WTC11 (cell line): Measurements from ENCODE around the gene NPAS3. TPM values are rescaled to one million over a fixed set of nuclear protein-coding genes. Genes with fewer than 3 reads are reported as not detected.

ENCODE experiments used
- ATAC-seq: fragments of 200-7000 bp; cut with Tn5 transposase; 2 replicates; pipeline ENCODE4 v1.10.0; 2021; ENCODE audit warnings: mild to moderate bottlenecking, moderate library complexity
- CTCF ChIA-PET: fragments of 300-600 bp; sonication (Branson Sonifier 250); formaldehyde crosslinking; loops from one replicate; lab custom pipeline; 2021; ENCODE audit warnings: antibody characterized with exemption; lab: Charles Lee
- POLR2A ChIA-PET: fragments of 350-600 bp; sonication (Branson Sonifier 250); formaldehyde crosslinking; loops from one replicate; lab custom pipeline; 2021; ENCODE audit warnings: antibody characterized with exemption; lab: Charles Lee
- DNase-seq: peaks from one replicate; pipeline ENCODE4 v3.0.0; 2021; ENCODE audit warnings: low spot score
- H3K27ac Mint-ChIP-seq: 2 replicates; pipeline ENCODE4 v1.8.0; 2021; ENCODE audit warnings: mixed read lengths
- H3K27me3 Mint-ChIP-seq: 2 replicates; pipeline ENCODE4 v1.8.0; 2021; ENCODE audit warnings: low read depth, mild to moderate bottlenecking, moderate library complexity, mixed read lengths
- H3K36me3 Mint-ChIP-seq: 2 replicates; pipeline ENCODE4 v1.8.0; 2021; ENCODE audit warnings: mixed read lengths
- H3K4me1 Mint-ChIP-seq: 2 replicates; pipeline ENCODE4 v1.8.0; 2022; ENCODE audit warnings: mixed read lengths
- H3K4me3 Mint-ChIP-seq: 2 replicates; pipeline ENCODE4 v1.8.0; 2021; ENCODE audit warnings: mild to moderate bottlenecking, moderate library complexity, mixed read lengths
- H3K9me3 Mint-ChIP-seq: 2 replicates; pipeline ENCODE4 v1.8.0; 2021; ENCODE audit warnings: mixed read lengths
- CREM ChIP-seq: sonication (generic); formaldehyde crosslinking; IDR thresholded peaks from 2 replicates; pipeline ENCODE4 v1.8.1; 2022; ENCODE audit warnings: mild to moderate bottlenecking, missing genetic modification reagents, moderate library complexity
- ELF4 ChIP-seq: sonication (generic); formaldehyde crosslinking; IDR thresholded peaks from 2 replicates; pipeline ENCODE4 v1.8.1; 2022; ENCODE audit warnings: low read depth, mild to moderate bottlenecking, moderate library complexity, missing genetic modification reagents
- ESRRA ChIP-seq: sonication (generic); formaldehyde crosslinking; IDR thresholded peaks from 2 replicates; pipeline ENCODE4 v1.8.1; 2022; ENCODE audit warnings: mild to moderate bottlenecking, missing genetic modification reagents, borderline replicate concordance
- GABPB1 ChIP-seq: sonication (generic); formaldehyde crosslinking; IDR thresholded peaks from 2 replicates; pipeline ENCODE4 v1.8.1; 2023; ENCODE audit warnings: mild to moderate bottlenecking, missing genetic modification reagents
- KAT7 ChIP-seq: sonication (generic); formaldehyde crosslinking; IDR thresholded peaks from 2 replicates; pipeline ENCODE4 v1.8.1; 2023; ENCODE audit warnings: missing genetic modification reagents, mild to moderate bottlenecking, borderline replicate concordance
- MYBL2 ChIP-seq: sonication (generic); formaldehyde crosslinking; IDR thresholded peaks from 2 replicates; pipeline ENCODE4 v1.8.1; 2023; ENCODE audit warnings: mild to moderate bottlenecking, moderate library complexity, missing genetic modification reagents
- NFYB ChIP-seq: sonication (generic); formaldehyde crosslinking; conservative IDR thresholded peaks from 2 replicates; pipeline ENCODE4 v1.8.0; 2022; ENCODE audit warnings: low read depth, missing genetic modification reagents
- NR1H2 ChIP-seq: sonication (generic); formaldehyde crosslinking; IDR thresholded peaks from 2 replicates; pipeline ENCODE4 v1.9.0; 2021; ENCODE audit warnings: mild to moderate bottlenecking, moderate library complexity, missing genetic modification reagents
- RELA ChIP-seq: sonication (generic); formaldehyde crosslinking; IDR thresholded peaks from 2 replicates; pipeline ENCODE4 v1.8.1; 2022; ENCODE audit warnings: missing genetic modification reagents, mild to moderate bottlenecking, borderline replicate concordance
- RORB ChIP-seq: fragments of 250-450 bp; sonication (Bioruptor Pico); IDR thresholded peaks from 2 replicates; pipeline ENCODE4 v1.9.0; 2021; ENCODE audit warnings: mild to moderate bottlenecking
- SMAD4 ChIP-seq: sonication (generic); formaldehyde crosslinking; IDR thresholded peaks from 2 replicates; pipeline ENCODE4 v1.8.0; 2022; ENCODE audit warnings: mild to moderate bottlenecking, missing genetic modification reagents
- TCF7 ChIP-seq: sonication (generic); formaldehyde crosslinking; IDR thresholded peaks from 2 replicates; pipeline ENCODE4 v1.8.0; 2022; ENCODE audit warnings: mild to moderate bottlenecking, low read depth, missing genetic modification reagents, moderate library complexity
- TP53 ChIP-seq: sonication (generic); formaldehyde crosslinking; IDR thresholded peaks from 2 replicates; pipeline ENCODE4 v1.8.1; 2023; ENCODE audit warnings: mild to moderate bottlenecking, missing genetic modification reagents
- ZNF263 ChIP-seq: sonication (generic); formaldehyde crosslinking; IDR thresholded peaks from 2 replicates; pipeline ENCODE4 v1.8.1; 2022; ENCODE audit warnings: low read depth, mild to moderate bottlenecking, moderate library complexity, missing genetic modification reagents
- total RNA-seq: library from RNA; stranded (reverse); gene quantifications from 3 replicates; pipeline ENCODE4 v1.2.3, GENCODE V29; 2021
- TF ChIP-seq, protein P1 (sequence below): sonication (generic); formaldehyde crosslinking; IDR thresholded peaks from 2 replicates; pipeline ENCODE4 v1.8.0; 2022; ENCODE audit warnings: mild to moderate bottlenecking, missing genetic modification reagents
- TF ChIP-seq, protein P2 (sequence below): sonication (generic); formaldehyde crosslinking; IDR thresholded peaks from 2 replicates; pipeline ENCODE4 v1.8.0; 2023; ENCODE audit warnings: missing genetic modification reagents
- TF ChIP-seq, protein P3 (sequence below): sonication (generic); formaldehyde crosslinking; IDR thresholded peaks from 2 replicates; pipeline ENCODE4 v1.8.0; 2022; ENCODE audit warnings: mild to moderate bottlenecking, missing genetic modification reagents
- TF ChIP-seq, protein P4 (sequence below): fragments of 250-450 bp; sonication (Bioruptor Pico); IDR thresholded peaks from 2 replicates; pipeline ENCODE4 v1.9.0; 2021; ENCODE audit warnings: moderate library complexity, mild to moderate bottlenecking, inconsistent platforms, borderline replicate concordance
- TF ChIP-seq, protein P5 (sequence below): fragments of 200-600 bp; IDR thresholded peaks from 2 replicates; pipeline ENCODE4 v1.8.0; 2022; ENCODE audit warnings: antibody characterized with exemption
- TF ChIP-seq, protein P6 (sequence below): sonication (generic); formaldehyde crosslinking; IDR thresholded peaks from 2 replicates; pipeline ENCODE4 v1.8.1; 2023; ENCODE audit warnings: mild to moderate bottlenecking, missing genetic modification reagents
- TF ChIP-seq, protein P7 (sequence below): sonication (generic); formaldehyde crosslinking; conservative IDR thresholded peaks from 2 replicates; pipeline ENCODE4 v1.8.1; 2022; ENCODE audit warnings: mild to moderate bottlenecking, missing genetic modification reagents
- TF ChIP-seq, protein P8 (sequence below): sonication (generic); formaldehyde crosslinking; IDR thresholded peaks from 2 replicates; pipeline ENCODE4 v1.8.1; 2022; ENCODE audit warnings: low read depth, mild to moderate bottlenecking, moderate library complexity, missing genetic modification reagents, borderline replicate concordance
- TF ChIP-seq, protein P9 (sequence below): fragments of 250-450 bp; sonication (Bioruptor Pico); IDR thresholded peaks from 2 replicates; pipeline ENCODE4 v1.8.0; 2021; ENCODE audit warnings: mild to moderate bottlenecking
- TF ChIP-seq, protein P10 (sequence below): fragments of 250-450 bp; sonication (Bioruptor Pico); IDR thresholded peaks from 2 replicates; pipeline ENCODE4 v1.9.0; 2021; ENCODE audit warnings: mild to moderate bottlenecking

Gene NPAS3
- total RNA-seq, 1 experiment from 2014 or later: 3.2 TPM

DNA sequence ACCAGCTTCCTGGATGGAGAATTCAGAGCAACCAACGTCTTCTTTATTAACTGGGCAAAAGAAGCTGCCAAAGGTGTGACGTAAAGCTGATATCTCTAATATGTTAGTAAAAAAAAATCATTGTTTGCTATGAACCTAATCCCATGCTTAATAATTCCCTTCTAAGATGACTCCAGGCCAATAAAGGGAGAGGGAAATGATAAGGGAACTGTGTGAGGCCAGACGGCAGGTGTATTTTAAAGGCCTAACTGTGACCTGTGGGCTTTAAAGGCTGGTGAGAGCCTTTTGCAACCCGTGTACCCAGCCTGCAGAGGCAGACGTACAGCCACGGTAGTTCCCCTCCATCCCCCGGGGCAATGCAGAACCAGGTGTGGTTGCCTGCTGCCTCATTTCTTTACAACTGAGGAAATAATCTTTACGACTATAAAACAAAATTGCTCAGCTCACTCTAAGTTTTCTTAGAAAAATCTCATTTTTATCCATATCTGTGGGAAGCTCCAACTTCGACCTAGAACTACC lies 641.6 kb downstream of the NPAS3 start:
- POLR2A ChIA-PET: no interaction called here
- CTCF ChIA-PET: no interaction called here
- no peak overlapping the region for H3K27ac Mint-ChIP-seq

DNA sequence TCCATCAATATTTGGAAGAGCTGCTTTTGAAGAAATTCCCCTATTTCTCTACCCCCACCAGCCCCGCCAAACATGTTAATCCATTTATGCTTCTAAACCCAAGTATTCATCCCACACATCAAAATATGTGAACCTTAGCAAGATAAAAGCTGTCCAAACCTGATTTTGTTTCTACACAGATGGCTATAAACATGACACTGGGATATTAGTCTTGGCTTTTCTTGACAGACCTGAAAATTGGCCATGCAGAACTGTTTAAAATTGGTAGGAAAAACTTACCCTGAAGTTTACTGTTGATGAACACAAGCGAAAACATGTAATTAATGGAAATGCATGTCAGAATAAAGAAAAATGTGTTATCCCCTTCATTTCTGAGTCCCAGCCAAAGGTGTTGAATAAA lies 642.2 kb downstream of the NPAS3 start:
- ChIA-PET POLR2A (no interaction called here), CTCF (no interaction called here)
- Mint-ChIP-seq H3K9me3 (no peaks in the 10 kb centered on the region), H3K4me3 (no peak overlapping the region), H3K36me3 (no peaks in the 10 kb centered on the region), H3K27ac (no peak overlapping the region), H3K4me1 (peaks cover 18% of the 10 kb centered on the region)
- no peak for ATAC-seq
- DNase-seq: no peak
- TF ChIP-seq, protein P1, sequence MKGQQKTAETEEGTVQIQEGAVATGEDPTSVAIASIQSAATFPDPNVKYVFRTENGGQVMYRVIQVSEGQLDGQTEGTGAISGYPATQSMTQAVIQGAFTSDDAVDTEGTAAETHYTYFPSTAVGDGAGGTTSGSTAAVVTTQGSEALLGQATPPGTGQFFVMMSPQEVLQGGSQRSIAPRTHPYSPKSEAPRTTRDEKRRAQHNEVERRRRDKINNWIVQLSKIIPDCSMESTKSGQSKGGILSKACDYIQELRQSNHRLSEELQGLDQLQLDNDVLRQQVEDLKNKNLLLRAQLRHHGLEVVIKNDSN (CRISPR knock-in tag): no peak
- TF ChIP-seq SMAD4 (no peak), RORB (CRISPR knock-in tag) (no peak), TCF7 (CRISPR knock-in tag) (no peak), NR1H2 (no peak), KAT7 (no peak), NFYB (no peak), GABPB1 (no peak), ESRRA (CRISPR knock-in tag) (no peak)
- TF ChIP-seq, protein P2, sequence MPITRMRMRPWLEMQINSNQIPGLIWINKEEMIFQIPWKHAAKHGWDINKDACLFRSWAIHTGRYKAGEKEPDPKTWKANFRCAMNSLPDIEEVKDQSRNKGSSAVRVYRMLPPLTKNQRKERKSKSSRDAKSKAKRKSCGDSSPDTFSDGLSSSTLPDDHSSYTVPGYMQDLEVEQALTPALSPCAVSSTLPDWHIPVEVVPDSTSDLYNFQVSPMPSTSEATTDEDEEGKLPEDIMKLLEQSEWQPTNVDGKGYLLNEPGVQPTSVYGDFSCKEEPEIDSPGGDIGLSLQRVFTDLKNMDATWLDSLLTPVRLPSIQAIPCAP (CRISPR knock-in tag): no peak
- TF ChIP-seq, protein P3, sequence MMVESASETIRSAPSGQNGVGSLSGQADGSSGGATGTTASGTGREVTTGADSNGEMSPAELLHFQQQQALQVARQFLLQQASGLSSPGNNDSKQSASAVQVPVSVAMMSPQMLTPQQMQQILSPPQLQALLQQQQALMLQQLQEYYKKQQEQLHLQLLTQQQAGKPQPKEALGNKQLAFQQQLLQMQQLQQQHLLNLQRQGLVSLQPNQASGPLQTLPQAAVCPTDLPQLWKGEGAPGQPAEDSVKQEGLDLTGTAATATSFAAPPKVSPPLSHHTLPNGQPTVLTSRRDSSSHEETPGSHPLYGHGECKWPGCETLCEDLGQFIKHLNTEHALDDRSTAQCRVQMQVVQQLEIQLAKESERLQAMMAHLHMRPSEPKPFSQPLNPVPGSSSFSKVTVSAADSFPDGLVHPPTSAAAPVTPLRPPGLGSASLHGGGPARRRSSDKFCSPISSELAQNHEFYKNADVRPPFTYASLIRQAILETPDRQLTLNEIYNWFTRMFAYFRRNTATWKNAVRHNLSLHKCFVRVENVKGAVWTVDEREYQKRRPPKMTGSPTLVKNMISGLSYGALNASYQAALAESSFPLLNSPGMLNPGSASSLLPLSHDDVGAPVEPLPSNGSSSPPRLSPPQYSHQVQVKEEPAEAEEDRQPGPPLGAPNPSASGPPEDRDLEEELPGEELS (CRISPR knock-in tag): no peak
- TF ChIP-seq, protein P4, sequence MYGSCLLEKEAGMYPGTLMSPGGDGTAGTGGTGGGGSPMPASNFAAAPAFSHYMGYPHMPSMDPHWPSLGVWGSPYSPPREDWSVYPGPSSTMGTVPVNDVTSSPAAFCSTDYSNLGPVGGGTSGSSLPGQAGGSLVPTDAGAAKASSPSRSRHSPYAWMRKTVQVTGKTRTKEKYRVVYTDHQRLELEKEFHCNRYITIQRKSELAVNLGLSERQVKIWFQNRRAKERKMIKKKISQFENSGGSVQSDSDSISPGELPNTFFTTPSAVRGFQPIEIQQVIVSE (CRISPR knock-in tag): no peak
- TF ChIP-seq, all 79 proteins: peak for 0
- H3K27me3 Mint-ChIP-seq: peaks cover 11% of the 10 kb centered on the region

More for the DNA sequence above, 641.6 kb downstream of the NPAS3 start:
- Mint-ChIP-seq H3K9me3 (no peaks in the 10 kb centered on the region), H3K36me3 (no peaks in the 10 kb centered on the region), H3K27me3 (peaks cover 11% of the 10 kb centered on the region), H3K4me1 (peaks cover 13% of the 10 kb centered on the region), H3K4me3 (no peak overlapping the region)
- ATAC-seq: no peak
- TF ChIP-seq, protein P5, sequence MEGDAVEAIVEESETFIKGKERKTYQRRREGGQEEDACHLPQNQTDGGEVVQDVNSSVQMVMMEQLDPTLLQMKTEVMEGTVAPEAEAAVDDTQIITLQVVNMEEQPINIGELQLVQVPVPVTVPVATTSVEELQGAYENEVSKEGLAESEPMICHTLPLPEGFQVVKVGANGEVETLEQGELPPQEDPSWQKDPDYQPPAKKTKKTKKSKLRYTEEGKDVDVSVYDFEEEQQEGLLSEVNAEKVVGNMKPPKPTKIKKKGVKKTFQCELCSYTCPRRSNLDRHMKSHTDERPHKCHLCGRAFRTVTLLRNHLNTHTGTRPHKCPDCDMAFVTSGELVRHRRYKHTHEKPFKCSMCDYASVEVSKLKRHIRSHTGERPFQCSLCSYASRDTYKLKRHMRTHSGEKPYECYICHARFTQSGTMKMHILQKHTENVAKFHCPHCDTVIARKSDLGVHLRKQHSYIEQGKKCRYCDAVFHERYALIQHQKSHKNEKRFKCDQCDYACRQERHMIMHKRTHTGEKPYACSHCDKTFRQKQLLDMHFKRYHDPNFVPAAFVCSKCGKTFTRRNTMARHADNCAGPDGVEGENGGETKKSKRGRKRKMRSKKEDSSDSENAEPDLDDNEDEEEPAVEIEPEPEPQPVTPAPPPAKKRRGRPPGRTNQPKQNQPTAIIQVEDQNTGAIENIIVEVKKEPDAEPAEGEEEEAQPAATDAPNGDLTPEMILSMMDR: no peak
- TF ChIP-seq RELA (CRISPR knock-in tag) (no peak), CREM (CRISPR knock-in tag) (no peak), ELF4 (no peak), TP53 (no peak), MYBL2 (CRISPR knock-in tag) (no peak), ZNF263 (no peak), NFYB (no peak), NR1H2 (no peak), KAT7 (no peak), SMAD4 (no peak)
- TF ChIP-seq, protein P6, sequence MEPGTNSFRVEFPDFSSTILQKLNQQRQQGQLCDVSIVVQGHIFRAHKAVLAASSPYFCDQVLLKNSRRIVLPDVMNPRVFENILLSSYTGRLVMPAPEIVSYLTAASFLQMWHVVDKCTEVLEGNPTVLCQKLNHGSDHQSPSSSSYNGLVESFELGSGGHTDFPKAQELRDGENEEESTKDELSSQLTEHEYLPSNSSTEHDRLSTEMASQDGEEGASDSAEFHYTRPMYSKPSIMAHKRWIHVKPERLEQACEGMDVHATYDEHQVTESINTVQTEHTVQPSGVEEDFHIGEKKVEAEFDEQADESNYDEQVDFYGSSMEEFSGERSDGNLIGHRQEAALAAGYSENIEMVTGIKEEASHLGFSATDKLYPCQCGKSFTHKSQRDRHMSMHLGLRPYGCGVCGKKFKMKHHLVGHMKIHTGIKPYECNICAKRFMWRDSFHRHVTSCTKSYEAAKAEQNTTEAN (CRISPR knock-in tag): no peak
- TF ChIP-seq, protein P7, sequence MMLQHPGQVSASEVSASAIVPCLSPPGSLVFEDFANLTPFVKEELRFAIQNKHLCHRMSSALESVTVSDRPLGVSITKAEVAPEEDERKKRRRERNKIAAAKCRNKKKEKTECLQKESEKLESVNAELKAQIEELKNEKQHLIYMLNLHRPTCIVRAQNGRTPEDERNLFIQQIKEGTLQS: no peak
- TF ChIP-seq, protein P8, sequence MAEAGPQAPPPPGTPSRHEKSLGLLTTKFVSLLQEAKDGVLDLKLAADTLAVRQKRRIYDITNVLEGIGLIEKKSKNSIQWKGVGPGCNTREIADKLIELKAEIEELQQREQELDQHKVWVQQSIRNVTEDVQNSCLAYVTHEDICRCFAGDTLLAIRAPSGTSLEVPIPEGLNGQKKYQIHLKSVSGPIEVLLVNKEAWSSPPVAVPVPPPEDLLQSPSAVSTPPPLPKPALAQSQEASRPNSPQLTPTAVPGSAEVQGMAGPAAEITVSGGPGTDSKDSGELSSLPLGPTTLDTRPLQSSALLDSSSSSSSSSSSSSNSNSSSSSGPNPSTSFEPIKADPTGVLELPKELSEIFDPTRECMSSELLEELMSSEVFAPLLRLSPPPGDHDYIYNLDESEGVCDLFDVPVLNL (CRISPR knock-in tag): no peak
- TF ChIP-seq, protein P9, sequence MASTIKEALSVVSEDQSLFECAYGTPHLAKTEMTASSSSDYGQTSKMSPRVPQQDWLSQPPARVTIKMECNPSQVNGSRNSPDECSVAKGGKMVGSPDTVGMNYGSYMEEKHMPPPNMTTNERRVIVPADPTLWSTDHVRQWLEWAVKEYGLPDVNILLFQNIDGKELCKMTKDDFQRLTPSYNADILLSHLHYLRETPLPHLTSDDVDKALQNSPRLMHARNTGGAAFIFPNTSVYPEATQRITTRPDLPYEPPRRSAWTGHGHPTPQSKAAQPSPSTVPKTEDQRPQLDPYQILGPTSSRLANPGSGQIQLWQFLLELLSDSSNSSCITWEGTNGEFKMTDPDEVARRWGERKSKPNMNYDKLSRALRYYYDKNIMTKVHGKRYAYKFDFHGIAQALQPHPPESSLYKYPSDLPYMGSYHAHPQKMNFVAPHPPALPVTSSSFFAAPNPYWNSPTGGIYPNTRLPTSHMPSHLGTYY (CRISPR knock-in tag): no peak
- TF ChIP-seq, protein P10, sequence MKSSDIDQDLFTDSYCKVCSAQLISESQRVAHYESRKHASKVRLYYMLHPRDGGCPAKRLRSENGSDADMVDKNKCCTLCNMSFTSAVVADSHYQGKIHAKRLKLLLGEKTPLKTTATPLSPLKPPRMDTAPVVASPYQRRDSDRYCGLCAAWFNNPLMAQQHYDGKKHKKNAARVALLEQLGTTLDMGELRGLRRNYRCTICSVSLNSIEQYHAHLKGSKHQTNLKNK (CRISPR knock-in tag): no peak
- no peak for DNase-seq
